Sigmoid colon (tissue), 4 donors: ENCODE measurements around the gene AVP.

Experiments
- EP300 ChIP-seq, 4 donors: sonication (generic); formaldehyde crosslinking; IDR thresholded peaks; one replicate each; pipeline ENCODE4 v1.6.1; 2017; ENCODE audit warnings: antibody characterized with exemption in 4 of 4
- POLR2A ChIP-seq, 2 donors: fragments of 450-650 bp; IDR thresholded peaks; one replicate each; pipeline ENCODE4 v1.6.1; 2016; ENCODE audit warnings: antibody characterized with exemption in 2 of 2, mild to moderate bottlenecking in 2 of 2, moderate library complexity in 2 of 2
- TF ChIP-seq, protein P1 (sequence below), 4 experiments: fragments of 450-650 bp in 3 of 4; fragments of 200-600 bp in 1 of 4; IDR thresholded peaks; one replicate each; pipeline ENCODE4 v1.5.1; 2016 to 2019; ENCODE audit warnings: antibody characterized with exemption in 4 of 4, mild to moderate bottlenecking in 3 of 4, moderate library complexity in 2 of 4

DNA sequence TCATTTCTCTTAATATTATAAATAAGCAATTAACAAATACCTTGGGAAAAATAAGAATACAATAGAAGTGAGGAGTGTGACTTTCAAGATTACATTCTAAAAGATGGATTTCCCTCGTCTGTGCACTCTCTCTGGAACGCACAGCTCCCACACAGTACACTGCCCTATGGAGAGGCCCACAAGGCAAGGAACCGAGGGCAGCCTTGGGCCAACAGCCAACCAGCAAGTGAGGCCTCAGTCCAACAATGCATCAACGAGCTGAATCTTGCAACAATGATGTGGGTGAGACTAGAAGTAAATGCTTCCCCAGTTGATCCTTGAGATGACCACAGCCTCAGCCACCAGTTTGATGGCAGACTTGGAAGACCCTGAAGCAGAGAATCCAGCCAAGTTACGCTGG, 34.5 kb upstream of the AVP start:
- TF ChIP-seq POLR2A (IDR thresholded peaks at IDR 0.05) (no peak), EP300 (IDR thresholded peaks at IDR 0.05) (no peak)
- TF ChIP-seq, protein P1, sequence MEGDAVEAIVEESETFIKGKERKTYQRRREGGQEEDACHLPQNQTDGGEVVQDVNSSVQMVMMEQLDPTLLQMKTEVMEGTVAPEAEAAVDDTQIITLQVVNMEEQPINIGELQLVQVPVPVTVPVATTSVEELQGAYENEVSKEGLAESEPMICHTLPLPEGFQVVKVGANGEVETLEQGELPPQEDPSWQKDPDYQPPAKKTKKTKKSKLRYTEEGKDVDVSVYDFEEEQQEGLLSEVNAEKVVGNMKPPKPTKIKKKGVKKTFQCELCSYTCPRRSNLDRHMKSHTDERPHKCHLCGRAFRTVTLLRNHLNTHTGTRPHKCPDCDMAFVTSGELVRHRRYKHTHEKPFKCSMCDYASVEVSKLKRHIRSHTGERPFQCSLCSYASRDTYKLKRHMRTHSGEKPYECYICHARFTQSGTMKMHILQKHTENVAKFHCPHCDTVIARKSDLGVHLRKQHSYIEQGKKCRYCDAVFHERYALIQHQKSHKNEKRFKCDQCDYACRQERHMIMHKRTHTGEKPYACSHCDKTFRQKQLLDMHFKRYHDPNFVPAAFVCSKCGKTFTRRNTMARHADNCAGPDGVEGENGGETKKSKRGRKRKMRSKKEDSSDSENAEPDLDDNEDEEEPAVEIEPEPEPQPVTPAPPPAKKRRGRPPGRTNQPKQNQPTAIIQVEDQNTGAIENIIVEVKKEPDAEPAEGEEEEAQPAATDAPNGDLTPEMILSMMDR (IDR thresholded peaks at IDR 0.05): no peak
